Sigmoid colon (tissue), 7 donors: ENCODE data around the gene BEST1. TPM values are rescaled to one million over a fixed set of nuclear protein-coding genes. Genes with fewer than 3 reads are reported as not detected.
"Not testable (repeated sequence)": the region's sequence is repeated elsewhere in the genome, so short reads cannot be mapped to it uniquely, and the experiment has no call there.

Experiments
- DNase-seq: peaks from one replicate; pipeline ENCODE4 v3.0.0-alpha.2; 2019
- H3K27ac ChIP-seq, 4 donors: fragments of 200-600 bp; sonication (generic); one replicate each; pipeline ENCODE4 v1.5.1; 2016 to 2019; ENCODE audit warnings: mild to moderate bottlenecking in 1 of 4
- H3K27me3 ChIP-seq, 3 donors: fragments of 200-600 bp; sonication (generic); one replicate each; pipeline ENCODE4 v1.5.1; 2019; ENCODE audit warnings: mild to moderate bottlenecking in 1 of 3
- H3K36me3 ChIP-seq, 4 donors: fragments of 200-600 bp; sonication (generic); one replicate each; pipeline ENCODE4 v1.5.1; 2016 to 2019
- H3K4me1 ChIP-seq, 4 donors: fragments of 200-600 bp; sonication (generic); one replicate each; pipeline ENCODE4 v1.5.1; 2017 to 2019
- H3K4me3 ChIP-seq, 4 donors: fragments of 200-600 bp; sonication (generic); one replicate each; pipeline ENCODE4 v1.5.1; 2017 to 2019; ENCODE audit warnings: mild to moderate bottlenecking in 2 of 4, moderate library complexity in 1 of 4
- H3K9me3 ChIP-seq, 4 donors: fragments of 200-600 bp in 3 of 4; sonication (generic) in 3 of 4; one replicate each; pipeline versions ENCODE4 v1.5.1 to v1.6.1; 2013 to 2019
- EP300 ChIP-seq, 4 donors: sonication (generic); formaldehyde crosslinking; IDR thresholded peaks; one replicate each; pipeline ENCODE4 v1.6.1; 2017; ENCODE audit warnings: antibody characterized with exemption in 4 of 4
- POLR2A ChIP-seq, 2 donors: fragments of 450-650 bp; IDR thresholded peaks; one replicate each; pipeline ENCODE4 v1.6.1; 2016; ENCODE audit warnings: antibody characterized with exemption in 2 of 2, mild to moderate bottlenecking in 2 of 2, moderate library complexity in 2 of 2
- POLR2AphosphoS5 ChIP-seq, 4 donors: sonication (generic); formaldehyde crosslinking; IDR thresholded peaks; one replicate each; pipeline ENCODE4 v1.6.1; 2017; ENCODE audit warnings: antibody characterized with exemption in 4 of 4
- WGBS, 2 donors: extraction: QIAGEN DNeasy Blood & Tissue Kit; methylation state at CpG; one replicate each; pipeline ENCODE4 v1.1.7; 2013; 5-methylcytosine and 5-hydroxymethylcytosine counted together
- intact Hi-C: fragments of 100-400 bp; cut with DNase I; formaldehyde crosslinking; loops from one replicate; pipeline ENCODE4 v1.15.1; 2023
- polyA plus RNA-seq, 3 donors: library from polyadenylated mRNA; stranded (reverse); fragments of 200-250 nt; gene quantifications; one replicate each; pipeline ENCODE4 v1.2.3, GENCODE V29; 2013
- total RNA-seq, 4 donors: library from RNA; depleted of rRNA; stranded (reverse); fragments of >200 nt; gene quantifications; one replicate each; pipeline ENCODE4 v1.1.0, GENCODE V29; 2016
- TF ChIP-seq, protein P1 (sequence below), 4 experiments: fragments of 450-650 bp in 3 of 4; fragments of 200-600 bp in 1 of 4; IDR thresholded peaks; one replicate each; pipeline ENCODE4 v1.5.1; 2016 to 2019; ENCODE audit warnings: antibody characterized with exemption in 4 of 4, mild to moderate bottlenecking in 3 of 4, moderate library complexity in 2 of 4
- donor health status: healthy with polysubstance abuse.
- donor health status: Bipolar disorder and iron deficiency.
- donor health status: healthy.

BEST1 gene
- total and polyA plus RNA-seq, 7 donors, result 0.83 to 9.6 (median 4.3) TPM

- Histone ChIP-seq H3K27ac (no peak overlapping the region), H3K4me1 (peaks cover 0 to 53% (median 38%) of the 10 kb centered on the region in 4 donors), H3K27me3 (peaks cover 0 to 4% (median 0%) of the 10 kb centered on the region in 3 donors), H3K9me3 (no peaks in the 10 kb centered on the region), H3K36me3 (no peaks in the 10 kb centered on the region), H3K4me3 (no peak overlapping the region)
- intact Hi-C loops, result no loop called here
- peak; percentile 51 for DNase-seq
- 92 to 94% methylated on average over 11 of the region's 11 CpGs for WGBS, 2 donors
- no peak for TF ChIP-seq POLR2AphosphoS5 (IDR thresholded peaks at IDR 0.05)
- TF ChIP-seq, protein P1, sequence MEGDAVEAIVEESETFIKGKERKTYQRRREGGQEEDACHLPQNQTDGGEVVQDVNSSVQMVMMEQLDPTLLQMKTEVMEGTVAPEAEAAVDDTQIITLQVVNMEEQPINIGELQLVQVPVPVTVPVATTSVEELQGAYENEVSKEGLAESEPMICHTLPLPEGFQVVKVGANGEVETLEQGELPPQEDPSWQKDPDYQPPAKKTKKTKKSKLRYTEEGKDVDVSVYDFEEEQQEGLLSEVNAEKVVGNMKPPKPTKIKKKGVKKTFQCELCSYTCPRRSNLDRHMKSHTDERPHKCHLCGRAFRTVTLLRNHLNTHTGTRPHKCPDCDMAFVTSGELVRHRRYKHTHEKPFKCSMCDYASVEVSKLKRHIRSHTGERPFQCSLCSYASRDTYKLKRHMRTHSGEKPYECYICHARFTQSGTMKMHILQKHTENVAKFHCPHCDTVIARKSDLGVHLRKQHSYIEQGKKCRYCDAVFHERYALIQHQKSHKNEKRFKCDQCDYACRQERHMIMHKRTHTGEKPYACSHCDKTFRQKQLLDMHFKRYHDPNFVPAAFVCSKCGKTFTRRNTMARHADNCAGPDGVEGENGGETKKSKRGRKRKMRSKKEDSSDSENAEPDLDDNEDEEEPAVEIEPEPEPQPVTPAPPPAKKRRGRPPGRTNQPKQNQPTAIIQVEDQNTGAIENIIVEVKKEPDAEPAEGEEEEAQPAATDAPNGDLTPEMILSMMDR (IDR thresholded peaks at IDR 0.05), result no peak
- TF ChIP-seq POLR2A (IDR thresholded peaks at IDR 0.05), result no peak
- TF ChIP-seq EP300 (IDR thresholded peaks at IDR 0.05), result no peak
These were observed 1.5 kb downstream of the BEST1 start for GRCh38 chr11:61951484-61952135.

DNA sequence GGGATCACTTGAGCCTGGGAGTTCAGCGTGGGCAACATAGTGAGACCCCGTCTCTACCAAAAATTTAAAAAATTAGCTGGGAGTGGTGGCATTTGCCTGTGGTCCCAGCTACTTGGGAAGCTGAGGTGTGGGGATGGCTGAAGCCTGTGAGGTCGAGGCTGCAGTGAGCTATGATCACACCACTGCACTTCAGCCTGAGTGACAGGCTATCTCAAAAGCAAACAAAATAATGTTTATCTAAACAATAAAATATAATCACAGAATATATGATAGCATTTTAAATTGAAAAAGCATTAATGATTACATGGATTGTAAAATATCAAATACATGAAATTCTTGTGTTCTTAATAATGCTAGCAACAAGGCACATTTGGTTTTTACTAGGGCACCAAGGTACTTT, 2.7 kb downstream of the BEST1 start:
- TF ChIP-seq POLR2A (IDR thresholded peaks at IDR 0.05), result no peak
- TF ChIP-seq POLR2AphosphoS5 (IDR thresholded peaks at IDR 0.05), result no peak
- TF ChIP-seq, protein P1 (IDR thresholded peaks at IDR 0.05), result no peak
- no peak for TF ChIP-seq EP300 (IDR thresholded peaks at IDR 0.05)
- Histone ChIP-seq H3K4me3 (no peak overlapping the region), H3K27ac (no peak overlapping the region), H3K27me3 (peaks cover 0 to 4% (median 0%) of the 10 kb centered on the region in 3 donors), H3K36me3 (no peaks in the 10 kb centered on the region), H3K9me3 (no peaks in the 10 kb centered on the region), H3K4me1 (peaks cover 0 to 46% (median 31%) of the 10 kb centered on the region in 4 donors)
- WGBS, 2 donors, result 77 to 94% methylated on average over 3 of the region's 3 CpGs
- no peak for DNase-seq
- intact Hi-C loops, result no loop called here

GRCh38 chr11:61953632-61954031, 3.5 kb downstream of the BEST1 start:
- H3K4me1 ChIP-seq, result peaks cover 0 to 39% (median 29%) of the 10 kb centered on the region in 4 donors
- H3K9me3 ChIP-seq, H3K27ac ChIP-seq, intact Hi-C loops, DNase-seq, H3K36me3 ChIP-seq, H3K27me3 ChIP-seq, H3K4me3 ChIP-seq: not testable (repeated sequence)
- WGBS, 2 donors, result 93 to 94% methylated on average over 5 of the region's 5 CpGs

DNA sequence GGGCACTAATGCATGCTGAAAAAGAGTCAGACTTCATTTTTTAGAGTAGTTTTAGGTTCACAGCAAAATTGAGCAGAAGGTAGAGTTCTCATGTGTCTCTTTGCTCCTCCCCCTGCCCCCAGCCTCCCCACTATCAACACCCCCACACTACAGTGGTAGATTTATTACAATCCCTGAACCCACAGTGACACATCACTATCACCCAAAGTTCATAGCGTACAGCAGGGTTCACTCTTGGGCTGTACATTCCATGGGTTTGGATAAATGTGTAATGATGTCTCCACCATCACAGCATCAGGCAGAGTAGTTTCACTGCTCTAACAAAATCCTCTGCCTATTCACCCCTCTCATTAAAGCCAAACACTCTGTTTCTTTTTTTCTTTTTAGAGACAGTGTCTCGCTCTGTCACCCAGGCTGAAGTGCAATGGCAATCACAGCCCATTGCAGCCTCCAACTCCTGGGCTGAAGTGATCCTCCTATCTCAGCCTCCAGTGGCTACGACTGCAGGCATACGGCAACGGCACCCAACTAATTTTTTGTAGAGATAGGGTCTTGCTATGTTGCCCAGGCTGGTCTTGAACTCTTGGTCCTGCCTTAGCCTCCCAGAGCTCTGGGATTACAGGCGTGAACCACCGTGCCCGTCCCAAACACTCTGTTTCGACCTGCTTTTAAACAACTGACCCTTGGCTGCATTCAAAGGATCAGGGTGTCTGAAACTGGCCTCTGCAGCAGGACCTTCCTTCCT, 4.1 kb downstream of the BEST1 start:
- intact Hi-C loops, result no loop called here
- Histone ChIP-seq H3K27ac (peak overlapping the region; percentile 61 to 81 (median 72)), H3K9me3 (no peaks in the 10 kb centered on the region), H3K36me3 (peaks cover 0 to 3% (median 0%) of the 10 kb centered on the region in 4 donors), H3K27me3 (peaks cover 0 to 4% (median 0%) of the 10 kb centered on the region in 3 donors), H3K4me1 (peaks cover 0 to 33% (median 28%) of the 10 kb centered on the region in 4 donors), H3K4me3 (peak overlapping the region in 2 of 4 donors; percentile 44 to 53)
- 93 to 97% methylated on average over 9 of the region's 9 CpGs for WGBS, 2 donors
- TF ChIP-seq POLR2AphosphoS5 (IDR thresholded peaks at IDR 0.05), result no peak
- TF ChIP-seq EP300 (IDR thresholded peaks at IDR 0.05), result no peak
- DNase-seq, result no peak

DNA sequence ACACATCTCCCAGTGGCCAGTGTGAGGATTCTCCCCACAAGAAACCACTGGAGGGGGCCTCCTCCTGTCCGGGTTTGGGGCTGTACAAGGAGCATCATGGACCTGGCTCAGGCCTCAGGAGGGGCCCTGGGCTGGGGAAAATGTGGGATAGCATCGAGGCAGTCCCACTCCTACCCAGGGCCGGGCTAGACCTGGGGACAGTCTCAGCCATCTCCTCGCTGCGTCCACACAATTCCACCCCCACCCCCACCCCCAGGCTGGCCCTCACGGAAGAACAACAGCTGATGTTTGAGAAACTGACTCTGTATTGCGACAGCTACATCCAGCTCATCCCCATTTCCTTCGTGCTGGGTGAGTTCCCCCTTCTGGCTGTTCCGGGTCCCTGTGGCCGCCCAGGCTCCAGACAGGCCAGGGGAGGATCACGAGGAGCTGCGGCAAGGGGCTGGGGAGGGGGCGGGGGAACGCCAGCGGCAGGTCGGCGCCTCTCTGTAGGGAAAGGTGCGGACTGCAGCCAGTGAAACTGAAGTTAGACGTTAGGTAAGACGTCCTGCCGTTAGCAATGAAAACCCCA, 4.8 kb downstream of the BEST1 start:
- WGBS, 2 donors, result 11 to 13% methylated on average over 21 of the region's 21 CpGs
- peak; percentile 90 for DNase-seq
- H3K36me3 ChIP-seq, result peaks cover 0 to 10% (median 0%) of the 10 kb centered on the region in 4 donors
- peaks cover 0 to 26% (median 22%) of the 10 kb centered on the region in 4 donors for H3K4me1 ChIP-seq
- H3K9me3 ChIP-seq, result no peaks in the 10 kb centered on the region
- intact Hi-C loops, result no loop called here
- peak overlapping the region; percentile 61 to 81 (median 72) for H3K27ac ChIP-seq
- H3K4me3 ChIP-seq, result peak overlapping the region; percentile 33 to 53 (median 40)
- peaks cover 0 to 4% (median 0%) of the 10 kb centered on the region in 3 donors for H3K27me3 ChIP-seq
- TF ChIP-seq POLR2A (IDR thresholded peaks at IDR 0.05) (peak in 1 of 2 donors; percentile 40), POLR2AphosphoS5 (IDR thresholded peaks at IDR 0.05) (peak; percentile 61 to 76 (median 68))
- TF ChIP-seq, protein P1 (IDR thresholded peaks at IDR 0.05), result no peak
